Measurements from ENCODE around the gene HOXA7. TPM values are rescaled to one million over a fixed set of nuclear protein-coding genes. Genes with fewer than 3 reads are reported as not detected.

HOXA7 gene
- total RNA-seq, 3 donors from 2014 or later, result 17.1 to 29.8 (median 27.9) TPM

- Histone ChIP-seq H3K9me3 (no peaks in the 10 kb centered on the region), H3K4me3 (no peak overlapping the region), H3K36me3 (ENCODE audit: low read depth) (no peaks in the 10 kb centered on the region), H3K4me1 (ENCODE audit: low read depth) (peaks cover 13% of the 10 kb centered on the region)
- DNase-seq (peak in 1 of 3 donors; percentile 34), ATAC-seq (no peak)
- intact Hi-C loops (cut with DNase I, micrococcal nuclease), result no loop called here
- TF ChIP-seq CTCF (IDR thresholded peaks at IDR 0.05), result no peak
Observed at GRCh38 chr7:27202862-27203134, 46.3 kb upstream of the HOXA7 start.

GRCh38 chr7:27202018-27202861, 45.8 kb upstream of the HOXA7 start:
- Histone ChIP-seq H3K4me3 (peak overlapping the region; percentile 9), H3K9me3 (no peaks in the 10 kb centered on the region), H3K36me3 (ENCODE audit: low read depth) (no peaks in the 10 kb centered on the region), H3K4me1 (ENCODE audit: low read depth) (peaks cover 13% of the 10 kb centered on the region)
- DNase-seq, result peak in 2 of 3 donors; percentile 26 to 57
- TF ChIP-seq CTCF (IDR thresholded peaks at IDR 0.05), result no peak
- no peak for ATAC-seq
- intact Hi-C loops (cut with DNase I, micrococcal nuclease), result no loop called here

DNA sequence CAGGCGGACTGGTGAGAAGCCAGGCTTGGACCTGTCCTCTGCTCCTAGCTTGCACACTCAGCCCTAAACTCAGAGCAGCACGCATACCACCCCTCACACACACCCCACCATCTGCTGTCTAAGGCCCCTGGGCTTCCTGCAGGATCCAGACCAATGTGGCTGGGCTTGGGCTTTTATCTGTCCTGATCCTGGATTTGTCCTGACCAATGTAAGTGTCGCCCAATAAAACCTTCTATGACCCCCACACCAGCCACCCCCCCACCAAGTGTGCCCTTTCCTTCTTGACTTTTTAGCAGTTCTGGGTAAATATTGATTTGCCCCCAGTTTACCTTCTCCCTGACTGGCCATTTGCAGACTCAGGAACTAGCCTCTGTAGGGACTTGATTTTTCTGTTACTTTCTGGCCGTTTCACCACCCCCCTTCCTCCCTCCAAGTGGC, 45.1 kb upstream of the HOXA7 start:
- intact Hi-C loops (cut with DNase I, micrococcal nuclease), result no loop called here
- no peak for TF ChIP-seq CTCF (IDR thresholded peaks at IDR 0.05)
- Histone ChIP-seq H3K4me3 (peak overlapping the region; percentile 30), H3K9me3 (no peaks in the 10 kb centered on the region), H3K36me3 (ENCODE audit: low read depth) (no peaks in the 10 kb centered on the region), H3K4me1 (ENCODE audit: low read depth) (peaks cover 10% of the 10 kb centered on the region)
- peak in 2 of 3 donors; percentile 55 to 60 for DNase-seq
- ATAC-seq, result no peak

DNA sequence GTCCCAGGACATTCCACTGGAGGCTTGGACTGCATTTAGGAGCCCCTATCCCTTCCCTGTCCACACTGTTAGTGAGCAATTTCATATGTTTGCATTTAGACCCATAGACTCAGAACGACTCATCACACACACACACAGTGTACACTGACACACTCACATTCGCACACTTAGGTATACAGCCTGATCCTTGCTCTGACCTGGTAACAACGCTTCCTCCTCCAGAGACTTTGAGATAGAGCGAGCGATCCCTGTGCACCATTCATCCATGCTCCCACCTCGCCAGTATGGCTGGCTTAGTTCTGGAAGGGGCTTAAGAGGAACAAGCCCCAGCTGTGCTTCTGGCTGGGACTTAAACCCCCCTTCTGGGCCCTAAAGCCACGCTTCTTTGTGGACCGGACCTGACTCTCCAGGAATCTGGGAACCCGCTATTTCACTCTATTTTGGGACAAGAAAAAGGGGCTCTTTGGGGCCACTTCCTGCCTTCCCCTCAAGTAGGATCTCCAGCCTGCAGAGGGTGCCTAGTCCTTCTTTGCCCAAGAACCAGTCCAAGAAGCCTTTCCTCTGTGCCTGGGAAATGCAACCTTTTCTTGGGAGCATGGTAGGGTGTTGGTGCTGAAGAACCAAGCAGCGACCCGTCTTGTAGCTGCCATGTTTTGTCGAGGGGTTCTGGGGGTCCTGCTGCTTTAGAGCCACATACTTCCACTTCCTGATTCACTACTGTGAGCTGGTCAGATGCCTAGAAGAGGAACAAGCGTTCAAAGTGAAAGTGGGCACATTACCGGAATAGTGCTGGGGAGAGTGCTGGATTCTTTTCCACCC, 44.5 kb upstream of the HOXA7 start:
- TF ChIP-seq CTCF (IDR thresholded peaks at IDR 0.05), result no peak
- Histone ChIP-seq H3K4me3 (peak overlapping the region; percentile 30), H3K9me3 (no peaks in the 10 kb centered on the region), H3K36me3 (ENCODE audit: low read depth) (no peaks in the 10 kb centered on the region), H3K4me1 (ENCODE audit: low read depth) (peaks cover 10% of the 10 kb centered on the region)
- ATAC-seq (peak; percentile 46), DNase-seq (peak in 2 of 3 donors; percentile 48 to 58)
- intact Hi-C loops (cut with DNase I, micrococcal nuclease), result no loop called here

- no peak for TF ChIP-seq CTCF (IDR thresholded peaks at IDR 0.05)
- H3K4me3 ChIP-seq, result peak within 1 kb of the TSS; percentile 68
- peaks cover 6% of the 10 kb centered on the region for H3K4me1 ChIP-seq (ENCODE audit: low read depth)
- intact Hi-C loops (cut with DNase I, micrococcal nuclease), result loop anchor here in 1 of 2 donors (10.0 kb wide), 2 partner anchors 725 to 825 kb away; no protein-coding TSS in a partner anchor
- H3K9me3 ChIP-seq, result no peaks in the 10 kb centered on the region
- peak; percentile 86 to 93 (median 89) for DNase-seq
- ATAC-seq, result peak; percentile 75
- no peaks in the 10 kb centered on the region for H3K36me3 ChIP-seq (ENCODE audit: low read depth)
Observed at GRCh38 chr7:27199849-27200760, 43.6 kb upstream of the HOXA7 start, which contains the start of gene HOXA13. HOXA13 (minus strand) TSS chr7:27200091; CDS start chr7:27200077, 14 bp downstream.
